ENCODE data around the gene TPRG1L. TPM values are rescaled to one million over a fixed set of nuclear protein-coding genes. Genes with fewer than 3 reads are reported as not detected.

TPRG1L gene
- total RNA-seq, 1 experiment from 2014 or later = 24.0 TPM

- peaks cover 4 to 58% (median 52%) of the 10 kb centered on the region in 3 experiments for H3K36me3 Mint-ChIP-seq (ENCODE audit: insufficient read depth in 1 of 3, low read depth in 3 of 3)
- no peak overlapping the region for H3K18ac ChIP-seq (ENCODE audit: insufficient read length, low read depth, low read length)
- no peaks in the 10 kb centered on the region for H3K79me2 ChIP-seq (ENCODE audit: insufficient read depth, low read length)
- H3K9ac ChIP-seq (ENCODE audit: extremely low read depth, insufficient read length, low read length) = no peak overlapping the region
- no peak overlapping the region for H3K23ac ChIP-seq (ENCODE audit: insufficient read length, low read depth, low read length)
- no peaks in the 10 kb centered on the region for H3K9me3 Mint-ChIP-seq
- H3K27ac Mint-ChIP-seq = peak overlapping the region in 2 of 3 experiments; percentile 51 to 68; a peak in 1 of 7 replicates
- no peaks in the 10 kb centered on the region for H3K9me3 ChIP-seq (ENCODE audit: control insufficient read depth, low read depth, low read length)
- no peak overlapping the region for H3K4ac ChIP-seq (ENCODE audit: low read depth, low read length)
- no peak overlapping the region for H2AFZ ChIP-seq (ENCODE audit: low read length)
- H3K4me1 ChIP-seq (ENCODE audit: insufficient read depth, low read length) = no peaks in the 10 kb centered on the region
- WGBS (ENCODE audit: extremely low coverage, insufficient read length, low lambda C conversion rate) = no CpG with 5 or more reads among the region's 9 CpGs
- no peaks in the 10 kb centered on the region for H4K20me1 ChIP-seq (ENCODE audit: control insufficient read depth, insufficient read depth, insufficient read length)
- no peaks in the 10 kb centered on the region for H3K27me3 Mint-ChIP-seq (ENCODE audit: low read depth)
- H2BK120ac ChIP-seq (ENCODE audit: low read depth, low read length, poor library complexity, severe bottlenecking) = no peak overlapping the region
- no peak overlapping the region for H2BK15ac ChIP-seq (ENCODE audit: low read depth, low read length)
- H2AK5ac ChIP-seq (ENCODE audit: insufficient read length, low read length) = no peak overlapping the region
- no peak overlapping the region for H2BK5ac ChIP-seq (ENCODE audit: insufficient read length, low read length)
- TF ChIP-seq CTCF (conservative IDR thresholded peaks at IDR 0.05) = no peak
- H2BK20ac ChIP-seq (ENCODE audit: low read depth, low read length, poor library complexity, severe bottlenecking) = no peak overlapping the region
- H3K4me3 Mint-ChIP-seq = no peak overlapping the region
- H3K23me2 ChIP-seq (ENCODE audit: insufficient read length, low read depth, low read length, poor library complexity, severe bottlenecking) = no peaks in the 10 kb centered on the region
- no peak overlapping the region for H3K27ac ChIP-seq (ENCODE audit: insufficient read length, low read depth, low read length)
- H3T11ph ChIP-seq (ENCODE audit: low read length) = no peak overlapping the region
- H3K79me1 ChIP-seq (ENCODE audit: insufficient read depth, low read depth, low read length, poor library complexity, severe bottlenecking) = no peaks in the 10 kb centered on the region
- no peak overlapping the region for H4K8ac ChIP-seq (replicated peaks; ENCODE audit: insufficient read length, low read depth, low read length)
- H3K4me1 Mint-ChIP-seq = peaks cover 4 to 18% of the 10 kb centered on the region in 2 experiments
- H2BK12ac ChIP-seq (ENCODE audit: insufficient read length, low read depth, low read length) = no peak overlapping the region
- H3K56ac ChIP-seq (ENCODE audit: insufficient read length, low read depth, low read length) = no peak overlapping the region
- no peak for DNase-seq
- H4K91ac ChIP-seq (ENCODE audit: insufficient read length, low read depth, low read length) = no peak overlapping the region
- H3K4me2 ChIP-seq (ENCODE audit: insufficient read depth, insufficient read length, low read length) = no peak overlapping the region
- H3K27me3 ChIP-seq (ENCODE audit: insufficient read depth, low read length) = no peaks in the 10 kb centered on the region
- H3K14ac ChIP-seq (ENCODE audit: insufficient read depth, low read length) = no peak overlapping the region; the same call in 1 of the 2 replicates
- H4K5ac ChIP-seq (ENCODE audit: insufficient read length, low read depth, low read length) = no peak overlapping the region
Observed at GRCh38 chr1:3630914-3631313, 6.1 kb downstream of the TPRG1L start.

All from H9 (cell line).